ENCODE results near the gene ASIC2. TPM values are rescaled to one million over a fixed set of nuclear protein-coding genes. Genes with fewer than 3 reads are reported as not detected.

ASIC2 gene
- total RNA-seq, 2 experiments from 2014 or later, result not detected

DNA sequence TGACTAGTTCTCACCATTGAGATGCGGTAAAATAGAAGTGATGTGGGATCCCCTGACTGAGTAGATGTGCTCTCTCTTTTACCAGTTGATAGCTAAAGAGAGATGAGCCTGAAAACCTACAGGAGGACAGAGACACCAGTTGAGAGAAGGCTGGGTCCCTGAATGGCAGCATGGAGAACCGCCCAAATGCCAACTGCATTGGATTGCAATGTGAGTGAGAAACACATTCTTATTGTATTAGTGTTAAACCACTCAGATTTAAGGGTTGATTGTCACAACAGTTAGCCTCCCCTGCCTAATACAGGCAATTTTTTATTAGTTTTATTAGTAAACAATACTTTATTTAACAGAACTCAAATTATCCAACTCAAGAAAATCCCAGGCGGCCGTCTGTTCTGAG, 240.2 kb downstream of the ASIC2 start:
- no peak overlapping the region for H3K27ac Mint-ChIP-seq
- Histone ChIP-seq H3K9me3 (ENCODE audit: control insufficient read depth in 1 of 2, insufficient read depth in 1 of 2, low read length in 2 of 2) (no peaks in the 10 kb centered on the region), H3K27me3 (ENCODE audit: control insufficient read depth in 1 of 2, insufficient read depth in 2 of 2, low read length in 2 of 2) (peaks cover 0 to 5% of the 10 kb centered on the region in 2 experiments), H3K27ac (ENCODE audit: low read depth in 1 of 2, low read length in 2 of 2) (no peak overlapping the region), H3K4me3 (ENCODE audit: low read length) (no peak overlapping the region), H3K4me1 (ENCODE audit: insufficient read depth, low read length) (no peaks in the 10 kb centered on the region), H3K36me3 (ENCODE audit: insufficient read depth, low read length) (no peaks in the 10 kb centered on the region)
- ATAC-seq (ENCODE audit: poor library complexity) (no peak), DNase-seq (no peak)
- H3K4me3 Mint-ChIP-seq, result no peak overlapping the region
- H3K4me1 Mint-ChIP-seq (ENCODE audit: low read depth), result no peaks in the 10 kb centered on the region
- ChIA-PET POLR2A (no interaction called here), CTCF (no interaction called here)
- H3K36me3 Mint-ChIP-seq (ENCODE audit: low read depth), result no peaks in the 10 kb centered on the region
- no peaks in the 10 kb centered on the region for H3K9me3 Mint-ChIP-seq
- intact Hi-C loops (cut with DNase I, micrococcal nuclease), result no loop called here
- peaks cover 38% of the 10 kb centered on the region for H3K27me3 Mint-ChIP-seq
- no peak for TF ChIP-seq CTCF (IDR thresholded peaks at IDR 0.05)

- ChIA-PET POLR2A (no interaction called here), CTCF (no interaction called here)
- ATAC-seq (ENCODE audit: poor library complexity), result no peak
- peaks cover 0 to 5% of the 10 kb centered on the region in 2 experiments for H3K27me3 ChIP-seq (ENCODE audit: control insufficient read depth in 1 of 2, insufficient read depth in 2 of 2, low read length in 2 of 2)
- no peaks in the 10 kb centered on the region for H3K36me3 Mint-ChIP-seq (ENCODE audit: low read depth)
- intact Hi-C loops (cut with DNase I, micrococcal nuclease), result no loop called here
- H3K4me3 ChIP-seq (ENCODE audit: low read length), result no peak overlapping the region
- H3K9me3 Mint-ChIP-seq, result no peaks in the 10 kb centered on the region
- no peaks in the 10 kb centered on the region for H3K4me1 Mint-ChIP-seq (ENCODE audit: low read depth)
- H3K27ac ChIP-seq (ENCODE audit: low read depth in 1 of 2, low read length in 2 of 2), result no peak overlapping the region
- no peaks in the 10 kb centered on the region for H3K9me3 ChIP-seq (ENCODE audit: control insufficient read depth in 1 of 2, insufficient read depth in 1 of 2, low read length in 2 of 2)
- no peak for DNase-seq
- H3K4me3 Mint-ChIP-seq, result no peak overlapping the region
- no peak overlapping the region for H3K27ac Mint-ChIP-seq
- peaks cover 29% of the 10 kb centered on the region for H3K27me3 Mint-ChIP-seq
- no peaks in the 10 kb centered on the region for H3K4me1 ChIP-seq (ENCODE audit: insufficient read depth, low read length)
- TF ChIP-seq CTCF (IDR thresholded peaks at IDR 0.05), result no peak
- no peaks in the 10 kb centered on the region for H3K36me3 ChIP-seq (ENCODE audit: insufficient read depth, low read length)
These were observed 242.4 kb downstream of the ASIC2 start for GRCh38 chr17:33050611-33051140.

DNA sequence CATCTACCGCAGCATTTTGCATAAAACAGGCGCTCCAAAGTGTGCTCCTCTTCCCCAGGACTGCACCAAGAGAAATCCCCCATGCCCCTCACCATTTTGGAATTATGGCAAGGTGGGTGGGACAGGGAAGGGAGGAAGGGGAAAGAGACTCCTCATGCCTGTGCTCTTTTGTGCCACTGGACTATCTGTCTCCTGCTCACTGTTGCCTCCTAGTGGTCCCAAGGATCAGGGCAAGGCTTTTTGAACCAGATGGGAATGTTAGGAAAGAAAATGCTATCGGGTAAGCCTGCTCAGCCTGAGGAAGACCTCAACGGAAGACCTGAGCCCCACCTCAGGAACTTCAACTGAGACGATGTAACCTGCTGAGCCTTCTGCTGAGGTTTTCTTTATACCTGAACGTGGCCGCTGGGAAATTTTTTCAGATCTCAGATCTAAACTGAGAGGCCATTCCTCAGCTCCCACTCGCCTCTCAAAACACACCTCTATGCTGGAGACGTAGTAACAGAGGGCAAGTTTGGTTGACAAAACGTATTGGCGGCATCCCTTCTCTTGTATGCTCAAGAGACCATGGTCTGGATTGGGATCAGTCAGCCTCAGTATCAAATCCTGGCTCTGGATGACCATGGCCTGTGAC, 243.2 kb downstream of the ASIC2 start:
- peak; percentile 51 for TF ChIP-seq CTCF (IDR thresholded peaks at IDR 0.05)
- intact Hi-C loops (cut with DNase I, micrococcal nuclease), result no loop called here
- no peaks in the 10 kb centered on the region for H3K36me3 Mint-ChIP-seq (ENCODE audit: low read depth)
- no peak overlapping the region for H3K4me3 Mint-ChIP-seq
- H3K27ac Mint-ChIP-seq, result no peak overlapping the region
- no peaks in the 10 kb centered on the region for H3K4me1 Mint-ChIP-seq (ENCODE audit: low read depth)
- no peak overlapping the region for H3K4me3 ChIP-seq (ENCODE audit: low read length)
- no peak for ATAC-seq (ENCODE audit: poor library complexity)
- DNase-seq, result peak in 8 of 14 experiments; percentile 3 to 61 (median 25)
- peaks cover 0 to 5% of the 10 kb centered on the region in 2 experiments for H3K27me3 ChIP-seq (ENCODE audit: control insufficient read depth in 1 of 2, insufficient read depth in 2 of 2, low read length in 2 of 2)
- ChIA-PET POLR2A (no interaction called here), CTCF (no interaction called here)
- H3K36me3 ChIP-seq (ENCODE audit: insufficient read depth, low read length), result no peaks in the 10 kb centered on the region
- H3K27me3 Mint-ChIP-seq, result peaks cover 28% of the 10 kb centered on the region
- no peaks in the 10 kb centered on the region for H3K4me1 ChIP-seq (ENCODE audit: insufficient read depth, low read length)
- no peak overlapping the region for H3K27ac ChIP-seq (ENCODE audit: low read depth in 1 of 2, low read length in 2 of 2)
- H3K9me3 Mint-ChIP-seq, result no peaks in the 10 kb centered on the region
- no peaks in the 10 kb centered on the region for H3K9me3 ChIP-seq (ENCODE audit: control insufficient read depth in 1 of 2, insufficient read depth in 1 of 2, low read length in 2 of 2)

Data from CD4-positive, alpha-beta T cell (primary cell).